HG02870 (cell line): Measurements from ENCODE around the gene CCL5.
A peak's percentile ranks its signal among the peaks of the same experiment; 100 is the strongest.
"Not testable (repeated sequence)": the region's sequence is repeated elsewhere in the genome, so short reads cannot be mapped to it uniquely, and the experiment has no call there.

Source experiments
- ATAC-seq: cut with Tn5 transposase; IDR thresholded peaks from one replicate; pipeline ENCODE4 v1.9.1; 2021; ENCODE audit warnings: mild to moderate bottlenecking, moderate library complexity; ENCODE audit not compliant: unreplicated experiment

CCL5 gene

GRCh38 chr17:35900280-35900679, 20.1 kb upstream of the CCL5 start:
- ATAC-seq = no peak

- ATAC-seq = no peak
Measured at GRCh38 chr17:35898283-35899070, 18.3 kb upstream of the CCL5 start.

- not testable (repeated sequence) for ATAC-seq
Measured at GRCh38 chr17:35897772-35898171, 17.6 kb upstream of the CCL5 start.

GRCh38 chr17:35895636-35896587, 15.8 kb upstream of the CCL5 start:
- peak; percentile 66 for ATAC-seq

- ATAC-seq = no peak
Measured at GRCh38 chr17:35894206-35894605, 14.0 kb upstream of the CCL5 start.

- ATAC-seq = no peak
Measured at GRCh38 chr17:35893751-35894150, 13.6 kb upstream of the CCL5 start.

- ATAC-seq = no peak
Measured at GRCh38 chr17:35892091-35893035, 12.2 kb upstream of the CCL5 start.

- no peak for ATAC-seq
Measured at GRCh38 chr17:35891269-35891668, 11.1 kb upstream of the CCL5 start.

GRCh38 chr17:35890774-35891155, 10.6 kb upstream of the CCL5 start:
- ATAC-seq = no peak

GRCh38 chr17:35889818-35890773, 9.9 kb upstream of the CCL5 start:
- ATAC-seq = no peak

- ATAC-seq = no peak
Measured at GRCh38 chr17:35889241-35889640, 9.1 kb upstream of the CCL5 start.

- no peak for ATAC-seq
Measured at GRCh38 chr17:35878361-35878760, 1.8 kb downstream of the CCL5 start.

GRCh38 chr17:35877345-35878029, 2.7 kb downstream of the CCL5 start:
- no peak for ATAC-seq

- no peak for ATAC-seq
Measured at GRCh38 chr17:35876534-35876933, 3.6 kb downstream of the CCL5 start.

- ATAC-seq = no peak
Measured at GRCh38 chr17:35875800-35876139, 4.4 kb downstream of the CCL5 start.

- no peak for ATAC-seq
Measured at GRCh38 chr17:35875072-35875799, 4.9 kb downstream of the CCL5 start.

GRCh38 chr17:35872196-35872980, 7.8 kb downstream of the CCL5 start:
- ATAC-seq = no peak
